KOPT-K1 (cell line): Measurements from ENCODE around the gene TTC27.
"Not testable (repeated sequence)": the region's sequence is repeated elsewhere in the genome, so short reads cannot be mapped to it uniquely, and the experiment has no call there.

Experiments
- H3K27ac ChIP-seq: fragments of 200-600 bp; sonication (generic); 2 replicates; pipeline ENCODE4 v1.5.1; 2016; ENCODE audit warnings: antibody characterized with exemption, mild to moderate bottlenecking, low read depth, low read length; ENCODE audit not compliant: poor library complexity, severe bottlenecking
- H3K36me3 ChIP-seq: fragments of 200-600 bp; sonication (generic); 2 replicates; pipeline ENCODE4 v1.5.1; 2017; ENCODE audit warnings: antibody characterized with exemption, mild to moderate bottlenecking, low read length, moderate library complexity; ENCODE audit not compliant: insufficient read depth
- H3K9me3 ChIP-seq: fragments of 200-600 bp; sonication (generic); 2 replicates; pipeline ENCODE4 v1.5.1; 2017; ENCODE audit warnings: antibody characterized with exemption, low read length, mild to moderate bottlenecking; ENCODE audit not compliant: insufficient read depth, poor library complexity, severe bottlenecking

TTC27 gene

GRCh38 chr2:32719933-32720716 lies 92.3 kb downstream of the TTC27 start:
- Histone ChIP-seq H3K9me3 (no peaks in the 10 kb centered on the region), H3K36me3 (peaks cover 18% of the 10 kb centered on the region; the same call in 1 of the 2 replicates), H3K27ac (no peak overlapping the region)

DNA sequence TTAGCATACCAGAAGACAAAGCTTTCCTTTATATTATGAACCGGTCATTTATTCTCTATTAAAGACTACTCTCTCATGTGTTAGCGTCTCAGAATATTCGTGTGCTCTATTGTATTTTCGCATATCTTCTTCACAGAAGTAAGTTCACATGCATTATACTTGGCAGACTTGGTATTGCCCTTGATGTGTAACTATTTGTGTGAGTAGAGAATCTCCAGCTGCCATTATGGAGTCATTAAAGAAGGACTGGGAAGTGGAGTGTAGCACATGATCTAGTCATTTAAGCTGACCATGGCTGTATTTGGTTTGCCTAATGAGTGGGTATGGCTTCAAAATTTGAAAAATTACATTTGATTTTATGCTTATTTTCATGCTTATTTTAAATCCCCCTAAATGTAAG lies 92.9 kb downstream of the TTC27 start:
- peaks cover 5% of the 10 kb centered on the region for H3K9me3 ChIP-seq
- peaks cover 23% of the 10 kb centered on the region; the same call in 1 of the 2 replicates for H3K36me3 ChIP-seq
- H3K27ac ChIP-seq: no peak overlapping the region

DNA sequence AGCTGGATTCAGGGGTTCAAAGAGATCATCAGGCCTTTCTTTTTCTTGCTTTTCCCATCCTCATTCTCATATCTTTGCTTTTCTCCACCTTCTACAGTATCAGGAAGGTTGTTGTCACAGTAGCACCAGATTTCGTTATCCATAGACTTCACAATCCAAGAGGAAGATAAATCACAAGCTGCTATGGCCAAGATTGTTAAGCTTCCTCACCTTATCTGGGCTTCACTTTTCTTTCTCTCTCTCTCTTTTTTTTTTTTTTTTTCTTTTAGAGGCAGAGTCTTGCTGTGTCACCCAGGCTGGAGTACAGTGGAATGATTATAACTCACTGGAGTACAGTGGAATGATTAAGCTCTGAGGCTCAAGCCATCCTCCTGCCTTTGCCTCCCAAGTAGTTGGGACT lies 93.5 kb downstream of the TTC27 start:
- Histone ChIP-seq H3K27ac (no peak overlapping the region), H3K36me3 (peaks cover 26% of the 10 kb centered on the region; the same call in 1 of the 2 replicates), H3K9me3 (peaks cover 9% of the 10 kb centered on the region)

DNA sequence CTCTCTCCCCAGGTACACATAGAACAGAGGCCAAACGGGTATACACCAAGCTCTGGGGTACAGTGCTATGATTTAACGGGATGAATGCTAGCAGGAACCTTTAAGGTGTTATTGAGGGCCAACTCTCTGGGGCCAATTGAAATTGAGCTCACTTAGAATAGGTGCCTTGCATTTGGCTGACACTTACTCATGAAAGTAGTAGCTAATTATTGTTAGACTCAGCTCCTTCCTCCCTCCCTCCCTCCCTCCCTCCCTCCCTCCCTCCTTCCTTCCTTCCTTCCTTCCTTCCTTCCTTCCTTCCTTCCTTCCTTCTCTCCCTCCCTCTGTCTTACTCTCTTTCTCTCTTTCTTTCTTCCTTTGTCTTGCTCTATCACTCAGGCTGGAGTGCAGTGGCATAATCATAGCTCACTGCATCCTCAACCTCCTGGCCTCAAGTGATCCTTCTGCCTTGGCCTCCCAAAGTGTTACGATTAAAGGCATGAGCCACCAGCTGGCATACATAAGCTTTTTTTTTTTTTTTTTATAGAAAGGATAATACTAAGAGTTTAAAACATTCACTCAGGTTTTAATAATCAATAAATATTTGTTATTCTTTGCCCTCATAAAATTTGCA lies 95.7 kb downstream of the TTC27 start:
- H3K9me3 ChIP-seq: peaks cover 14% of the 10 kb centered on the region
- peaks cover 22% of the 10 kb centered on the region; the same call in 1 of the 2 replicates for H3K36me3 ChIP-seq
- no peak overlapping the region for H3K27ac ChIP-seq

DNA sequence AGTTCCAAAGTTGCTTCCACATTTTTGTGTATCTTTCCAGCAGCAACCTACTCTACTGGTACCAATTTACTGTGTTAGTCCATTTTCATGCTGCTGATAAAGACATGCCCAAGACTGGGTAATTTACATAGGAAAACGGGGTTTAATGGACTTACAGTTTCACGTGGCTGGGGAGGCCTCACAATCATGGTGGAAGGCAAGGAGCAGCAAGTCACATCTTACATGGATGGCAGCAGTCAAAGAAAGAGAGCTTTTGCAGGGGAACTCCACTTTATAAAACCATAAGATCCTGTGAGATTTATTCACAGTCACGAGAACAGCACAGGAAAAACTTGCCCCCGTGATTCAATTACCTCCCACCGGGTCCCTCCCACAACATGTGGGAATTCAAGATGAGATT lies 98.8 kb downstream of the TTC27 start:
- peaks cover 17% of the 10 kb centered on the region; the same call in 1 of the 2 replicates for H3K36me3 ChIP-seq
- not testable (repeated sequence) for H3K27ac ChIP-seq
- H3K9me3 ChIP-seq: peaks cover 14% of the 10 kb centered on the region

- Histone ChIP-seq H3K27ac (no peak overlapping the region), H3K9me3 (peaks cover 14% of the 10 kb centered on the region), H3K36me3 (peaks cover 17% of the 10 kb centered on the region; the same call in 1 of the 2 replicates)
Observed at GRCh38 chr2:32727157-32727556, 99.3 kb downstream of the TTC27 start.

DNA sequence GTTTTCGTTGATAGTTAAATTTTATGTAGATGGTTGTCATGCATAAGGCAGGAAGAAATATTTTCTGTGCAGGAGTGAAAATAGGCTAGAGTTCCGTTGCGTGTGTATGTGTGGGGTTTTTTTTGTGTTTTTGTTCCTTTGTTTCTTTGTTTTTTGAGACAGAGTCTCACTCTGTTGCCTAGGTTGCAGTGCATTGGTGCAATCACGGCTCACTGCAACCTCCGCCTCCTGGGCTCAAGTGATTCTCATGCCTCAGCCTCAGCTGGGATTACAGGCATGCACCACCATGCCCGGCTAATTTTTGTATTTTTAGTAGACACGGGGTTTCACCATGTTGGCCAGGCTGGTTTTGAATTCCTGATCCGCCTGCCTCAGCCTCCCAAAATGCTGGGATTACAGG lies 103.1 kb downstream of the TTC27 start:
- not testable (repeated sequence) for H3K27ac ChIP-seq, H3K9me3 ChIP-seq, H3K36me3 ChIP-seq

DNA sequence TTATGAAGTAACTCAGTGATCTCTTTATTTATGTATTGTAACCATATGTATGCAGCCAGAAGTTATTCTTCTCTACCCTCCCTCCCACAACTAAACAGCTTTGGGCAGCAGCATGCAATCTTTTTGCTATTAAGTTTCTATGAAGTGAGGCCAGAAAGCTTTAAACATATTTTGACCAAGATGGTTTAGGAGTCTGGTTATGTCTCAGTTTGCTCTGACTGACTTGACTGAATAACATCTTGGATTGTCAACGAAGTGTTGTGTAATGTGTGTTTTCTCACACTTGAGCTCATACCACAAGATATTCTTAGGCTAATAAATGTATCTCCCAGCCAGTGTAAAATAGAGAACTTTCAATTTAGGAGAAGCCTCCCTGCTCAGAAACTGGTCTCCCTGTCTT lies 104.3 kb downstream of the TTC27 start:
- H3K27ac ChIP-seq: no peak overlapping the region
- peaks cover under 1% of the 10 kb centered on the region for H3K9me3 ChIP-seq
- H3K36me3 ChIP-seq: peaks cover 8% of the 10 kb centered on the region

GRCh38 chr2:32732912-32733472 lies 105.1 kb downstream of the TTC27 start:
- no peak overlapping the region for H3K27ac ChIP-seq
- H3K36me3 ChIP-seq: peaks cover 12% of the 10 kb centered on the region
- no peaks in the 10 kb centered on the region for H3K9me3 ChIP-seq

GRCh38 chr2:32735348-32735747 lies 107.5 kb downstream of the TTC27 start:
- H3K9me3 ChIP-seq: no peaks in the 10 kb centered on the region
- H3K27ac ChIP-seq: no peak overlapping the region
- peaks cover 12% of the 10 kb centered on the region for H3K36me3 ChIP-seq

DNA sequence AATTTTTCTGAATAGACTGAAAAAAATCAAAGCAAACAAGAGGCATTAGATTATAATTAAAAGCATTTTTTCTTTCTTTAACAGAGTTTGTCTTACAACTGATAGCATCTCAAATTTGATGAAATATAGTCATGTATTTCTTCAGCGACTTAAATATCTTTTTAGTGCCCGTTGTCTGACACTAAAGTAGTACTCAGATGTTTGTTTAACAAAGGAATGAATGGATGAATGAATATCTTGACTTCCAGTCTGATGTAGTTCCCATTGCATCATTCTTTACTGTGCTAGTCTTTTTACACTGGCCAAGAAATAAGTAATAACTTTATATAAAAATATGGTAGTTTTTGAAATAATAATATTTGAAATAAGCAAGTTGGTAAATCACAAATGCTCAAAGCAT lies 111.1 kb downstream of the TTC27 start:
- H3K9me3 ChIP-seq: no peaks in the 10 kb centered on the region
- no peak overlapping the region for H3K27ac ChIP-seq
- H3K36me3 ChIP-seq: peaks cover 13% of the 10 kb centered on the region

GRCh38 chr2:32739664-32740063 lies 111.8 kb downstream of the TTC27 start:
- Histone ChIP-seq H3K36me3 (peaks cover 20% of the 10 kb centered on the region), H3K27ac (no peak overlapping the region), H3K9me3 (no peaks in the 10 kb centered on the region)

- Histone ChIP-seq H3K36me3 (peaks cover 18% of the 10 kb centered on the region), H3K9me3 (no peaks in the 10 kb centered on the region), H3K27ac (no peak overlapping the region)
Observed at GRCh38 chr2:32741575-32741974, 113.7 kb downstream of the TTC27 start.

- Histone ChIP-seq H3K36me3 (peaks cover 10% of the 10 kb centered on the region; the same call in 1 of the 2 replicates), H3K9me3 (peaks cover 4% of the 10 kb centered on the region), H3K27ac (no peak overlapping the region)
Observed at GRCh38 chr2:32742376-32742775, 114.5 kb downstream of the TTC27 start.

DNA sequence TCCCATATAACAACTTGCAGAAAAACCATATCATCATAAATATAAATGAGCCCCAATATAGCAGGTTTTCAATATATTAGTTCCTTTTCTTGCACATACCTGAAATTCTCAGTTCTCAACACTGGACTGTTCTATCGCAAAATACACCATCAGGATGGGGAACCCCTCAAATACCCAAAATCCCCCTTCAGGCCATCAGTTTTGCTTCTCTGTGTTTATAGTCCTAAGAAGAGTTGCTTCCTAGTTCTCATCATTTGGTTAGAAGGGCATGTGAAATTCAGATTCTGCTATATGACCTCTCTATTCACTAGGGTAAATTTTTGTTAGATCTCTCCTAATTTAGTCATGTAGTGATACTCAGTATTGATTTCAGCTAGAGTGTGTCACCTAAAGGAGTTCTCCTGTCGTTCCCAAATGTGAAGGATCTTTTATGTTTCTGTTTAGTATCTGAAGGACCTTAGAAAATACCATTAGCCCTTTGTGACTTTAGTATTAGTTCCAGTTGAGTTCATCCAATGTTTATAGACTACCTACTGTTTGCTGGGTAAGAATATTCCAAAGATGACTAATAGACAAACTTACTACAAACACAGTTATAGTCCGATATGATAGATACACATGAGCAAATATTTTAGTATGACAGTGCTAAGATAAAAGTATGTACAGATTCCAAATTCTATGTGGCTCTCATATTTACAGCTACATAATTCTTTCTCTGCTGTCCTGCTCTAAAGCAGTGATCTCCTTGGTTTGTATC lies 115.8 kb downstream of the TTC27 start:
- Histone ChIP-seq H3K9me3 (peaks cover 5% of the 10 kb centered on the region), H3K36me3 (peaks cover 9% of the 10 kb centered on the region; the same call in 1 of the 2 replicates), H3K27ac (no peak overlapping the region)
